AG04450 (cell line): Measurements from ENCODE around the gene SULT6B1. TPM values are rescaled to one million over a fixed set of nuclear protein-coding genes. Genes with fewer than 3 reads are reported as not detected.

Source experiments
- CTCF ChIA-PET: fragments of 300-600, 350-600 bp; formaldehyde crosslinking; extraction: SDS; loops from one replicate; lab custom pipeline; 2022; ENCODE audit warnings: antibody characterized with exemption, inconsistent platforms; lab: Charles Lee
- POLR2A ChIA-PET: fragments of 350-600 bp; formaldehyde crosslinking; extraction: SDS; loops from one replicate; lab custom pipeline; 2021; ENCODE audit warnings: antibody characterized with exemption, inconsistent platforms; lab: Yijun Ruan, JAX
- DNase-seq: peaks from one replicate; pipeline ENCODE4 v3.0.0-alpha.2; 2011; ENCODE audit warnings: low read depth, low spot score
- H3K27ac ChIP-seq: one replicate; pipeline ENCODE4 v1.5.1; 2012; ENCODE audit warnings: low read depth, low read length, control low read depth
- H3K27me3 ChIP-seq: one replicate; pipeline ENCODE4 v1.6.0; 2012; ENCODE audit warnings: low read length; ENCODE audit not compliant: control insufficient read depth, insufficient read depth
- H3K4me3 ChIP-seq: 2 replicates; pipeline ENCODE4 v1.5.1; 2011; ENCODE audit warnings: mild to moderate bottlenecking, low read depth, low read length, control low read depth
- H3K9me3 ChIP-seq: 2 replicates; pipeline ENCODE4 v1.5.1; 2012; ENCODE audit warnings: low read length; ENCODE audit not compliant: control insufficient read depth, insufficient read depth
- polyA plus RNA-seq: library from polyadenylated mRNA; depleted of rRNA; stranded (reverse); fragments of >200 nt; gene quantifications from 2 replicates; pipeline ENCODE4 v1.2.3, GENCODE V29; 2011
- TF ChIP-seq, protein P1 (sequence below): IDR thresholded peaks from 2 replicates; pipeline ENCODE4 v1.5.1; 2011; ENCODE audit warnings: low read depth, low read length, control low read depth, inconsistent platforms

The SULT6B1 gene
- polyA plus RNA-seq, 1 experiment, result not detected

DNA sequence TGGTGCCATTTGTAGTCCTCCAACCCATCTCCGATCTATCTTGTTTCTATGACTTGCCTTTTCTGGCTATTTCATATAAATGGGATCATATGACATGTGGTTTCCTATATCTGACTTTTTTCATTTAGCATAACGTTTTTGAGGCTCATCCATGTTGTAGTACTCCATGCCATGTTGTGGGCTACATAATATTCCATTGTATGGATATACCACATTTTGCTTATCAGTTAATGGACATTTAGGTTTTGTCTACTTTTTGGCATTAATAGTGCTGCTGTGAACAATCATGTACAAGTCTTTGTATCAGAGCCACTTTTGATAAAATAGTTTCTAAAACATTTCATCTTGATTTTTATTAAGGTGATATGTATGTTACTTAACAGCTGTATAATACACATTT lies 15.2 kb upstream of the SULT6B1 start:
- ChIA-PET CTCF (no interaction called here), POLR2A (no interaction called here)
- DNase-seq, result no peak
- TF ChIP-seq, protein P1, sequence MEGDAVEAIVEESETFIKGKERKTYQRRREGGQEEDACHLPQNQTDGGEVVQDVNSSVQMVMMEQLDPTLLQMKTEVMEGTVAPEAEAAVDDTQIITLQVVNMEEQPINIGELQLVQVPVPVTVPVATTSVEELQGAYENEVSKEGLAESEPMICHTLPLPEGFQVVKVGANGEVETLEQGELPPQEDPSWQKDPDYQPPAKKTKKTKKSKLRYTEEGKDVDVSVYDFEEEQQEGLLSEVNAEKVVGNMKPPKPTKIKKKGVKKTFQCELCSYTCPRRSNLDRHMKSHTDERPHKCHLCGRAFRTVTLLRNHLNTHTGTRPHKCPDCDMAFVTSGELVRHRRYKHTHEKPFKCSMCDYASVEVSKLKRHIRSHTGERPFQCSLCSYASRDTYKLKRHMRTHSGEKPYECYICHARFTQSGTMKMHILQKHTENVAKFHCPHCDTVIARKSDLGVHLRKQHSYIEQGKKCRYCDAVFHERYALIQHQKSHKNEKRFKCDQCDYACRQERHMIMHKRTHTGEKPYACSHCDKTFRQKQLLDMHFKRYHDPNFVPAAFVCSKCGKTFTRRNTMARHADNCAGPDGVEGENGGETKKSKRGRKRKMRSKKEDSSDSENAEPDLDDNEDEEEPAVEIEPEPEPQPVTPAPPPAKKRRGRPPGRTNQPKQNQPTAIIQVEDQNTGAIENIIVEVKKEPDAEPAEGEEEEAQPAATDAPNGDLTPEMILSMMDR, result no peak
- H3K9me3 ChIP-seq, result peaks cover 13% of the 10 kb centered on the region
- no peaks in the 10 kb centered on the region for H3K27me3 ChIP-seq
- H3K27ac ChIP-seq, result no peak overlapping the region
- H3K4me3 ChIP-seq, result no peak overlapping the region

DNA sequence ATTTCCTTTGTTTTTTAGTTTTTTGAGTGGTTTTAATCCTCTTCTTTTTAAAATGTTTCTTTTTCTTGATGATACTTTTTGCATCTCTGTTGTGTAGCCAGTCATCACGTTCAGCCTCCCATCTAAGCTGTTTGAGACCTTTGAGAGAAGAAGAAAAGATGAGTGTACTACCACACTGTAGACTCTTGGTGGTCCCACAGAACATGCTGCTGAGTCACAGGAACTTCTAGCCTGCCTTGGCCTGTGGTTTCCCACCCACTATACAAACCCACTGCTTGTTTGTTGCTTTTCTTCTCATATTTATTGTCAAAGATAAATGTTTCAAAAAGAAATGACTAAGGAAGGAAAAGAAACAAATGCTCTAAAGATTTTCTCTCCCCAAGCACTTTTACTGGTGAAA lies 13.3 kb upstream of the SULT6B1 start:
- H3K27ac ChIP-seq, result no peak overlapping the region

DNA sequence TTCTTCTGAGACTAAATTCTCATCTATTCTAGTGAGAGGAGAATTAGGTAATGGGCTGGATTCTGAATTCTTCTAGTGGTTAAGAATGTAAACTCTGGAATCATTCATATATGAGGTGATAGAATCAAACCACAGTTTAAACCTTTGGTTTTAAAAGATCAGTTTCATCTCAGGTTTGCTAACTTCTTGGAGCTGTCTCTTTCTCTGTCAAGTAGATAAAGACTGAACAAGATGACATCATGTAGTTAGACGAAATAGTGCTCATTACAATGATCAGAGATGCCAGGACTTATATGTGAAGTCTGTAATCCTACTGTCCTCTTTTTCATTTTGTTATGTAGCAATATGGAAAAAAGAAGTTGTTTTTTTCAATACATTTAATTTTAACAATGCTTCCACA lies 12.7 kb upstream of the SULT6B1 start:
- Histone ChIP-seq H3K4me3 (no peak overlapping the region), H3K9me3 (peaks cover 8% of the 10 kb centered on the region), H3K27ac (no peak overlapping the region), H3K27me3 (no peaks in the 10 kb centered on the region)
- TF ChIP-seq, protein P1, result no peak
- ChIA-PET POLR2A (interaction anchor here (0.6 kb wide), 2 partner anchors 10 to 77 kb away, joined by 3 to 15 read pairs; no protein-coding TSS in a partner anchor), CTCF (interaction anchor here (0.7 kb wide), 1 partner anchor 142 kb away, joined by 3 read pairs; no protein-coding TSS in a partner anchor)
- DNase-seq, result no peak

More for the DNA sequence above, 13.3 kb upstream of the SULT6B1 start:
- Histone ChIP-seq H3K27me3 (no peaks in the 10 kb centered on the region), H3K9me3 (peaks cover 13% of the 10 kb centered on the region), H3K4me3 (no peak overlapping the region)
- TF ChIP-seq, protein P1, result no peak
- ChIA-PET POLR2A (no interaction called here), CTCF (interaction anchor here (0.7 to 1.6 kb wide), 2 partner anchors 33 to 142 kb away, joined by 3 to 8 read pairs; no protein-coding TSS in a partner anchor)
- DNase-seq, result no peak

DNA sequence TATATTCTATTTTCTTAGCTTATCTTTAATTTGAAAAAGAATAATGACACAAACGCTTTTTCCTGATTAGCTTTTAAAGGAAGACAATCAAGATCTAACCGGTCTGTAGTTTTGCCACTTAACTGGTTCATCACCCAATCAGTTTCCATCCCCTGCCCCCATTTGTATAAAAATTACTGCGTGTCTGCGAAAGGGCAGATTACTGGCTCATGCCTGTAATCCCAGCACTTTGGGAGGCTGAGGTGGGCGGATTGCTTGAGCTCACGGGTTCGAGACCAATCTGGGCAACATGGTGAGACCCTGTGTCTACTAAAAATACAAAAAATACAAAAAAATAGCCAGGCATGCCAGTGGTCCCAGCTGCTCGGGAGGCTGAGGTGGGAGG lies 10.2 kb upstream of the SULT6B1 start:
- H3K27ac ChIP-seq, result no peak overlapping the region
- no peak overlapping the region for H3K4me3 ChIP-seq
- no peak for DNase-seq
- no peaks in the 10 kb centered on the region for H3K27me3 ChIP-seq
- CTCF ChIA-PET, result interaction anchor here (1.0 kb wide), 1 partner anchor 30 kb away, joined by 7 read pairs; no protein-coding TSS in a partner anchor
- POLR2A ChIA-PET, result no interaction called here
- peaks cover 2% of the 10 kb centered on the region; the same call in 1 of the 2 replicates for H3K9me3 ChIP-seq
- TF ChIP-seq, protein P1, result no peak
